Measurements from ENCODE around the gene SIRPA. TPM values are rescaled to one million over a fixed set of nuclear protein-coding genes. Genes with fewer than 3 reads are reported as not detected.
A peak's percentile ranks its signal among the peaks of the same experiment; 100 is the strongest.

The SIRPA gene
- total RNA-seq, 1 donor from 2014 or later: 15.7 TPM

DNA sequence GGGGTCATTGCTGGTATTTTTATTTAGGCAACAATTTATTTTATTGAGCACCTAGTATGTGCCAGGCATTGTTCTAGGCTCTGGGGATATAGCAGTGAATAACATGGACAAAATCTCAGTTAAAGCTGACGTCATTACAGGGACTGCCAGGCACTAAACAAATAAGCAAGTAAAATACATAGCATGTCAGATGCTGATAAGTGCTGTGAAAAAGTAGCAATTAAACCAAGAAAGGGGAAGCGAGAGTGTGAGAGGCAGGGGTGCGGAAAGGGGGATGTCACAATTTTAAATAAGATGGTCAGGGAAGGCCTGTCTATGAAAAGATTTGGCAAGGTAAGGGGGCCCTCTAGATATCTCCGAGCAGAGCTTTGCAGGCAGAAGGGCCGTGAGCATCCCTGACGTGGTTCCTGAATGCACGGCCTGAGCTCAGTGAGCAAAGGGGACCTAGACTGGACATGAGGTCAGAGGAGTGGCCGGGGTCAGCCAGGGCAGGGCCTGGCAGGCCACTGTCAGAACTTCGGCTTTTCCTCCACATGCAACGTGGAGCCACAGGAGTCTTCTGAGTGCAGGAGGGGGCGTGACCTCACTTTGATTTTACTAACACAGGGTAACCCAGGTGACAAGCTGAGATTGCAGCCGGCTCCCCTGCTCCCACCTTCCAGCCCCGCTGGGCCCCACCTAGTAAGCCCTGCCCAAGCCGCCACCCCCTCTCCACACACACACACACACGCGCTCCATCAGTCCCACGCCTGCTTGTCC lies 24.2 kb upstream of the SIRPA start:
- no peak for DNase-seq

DNA sequence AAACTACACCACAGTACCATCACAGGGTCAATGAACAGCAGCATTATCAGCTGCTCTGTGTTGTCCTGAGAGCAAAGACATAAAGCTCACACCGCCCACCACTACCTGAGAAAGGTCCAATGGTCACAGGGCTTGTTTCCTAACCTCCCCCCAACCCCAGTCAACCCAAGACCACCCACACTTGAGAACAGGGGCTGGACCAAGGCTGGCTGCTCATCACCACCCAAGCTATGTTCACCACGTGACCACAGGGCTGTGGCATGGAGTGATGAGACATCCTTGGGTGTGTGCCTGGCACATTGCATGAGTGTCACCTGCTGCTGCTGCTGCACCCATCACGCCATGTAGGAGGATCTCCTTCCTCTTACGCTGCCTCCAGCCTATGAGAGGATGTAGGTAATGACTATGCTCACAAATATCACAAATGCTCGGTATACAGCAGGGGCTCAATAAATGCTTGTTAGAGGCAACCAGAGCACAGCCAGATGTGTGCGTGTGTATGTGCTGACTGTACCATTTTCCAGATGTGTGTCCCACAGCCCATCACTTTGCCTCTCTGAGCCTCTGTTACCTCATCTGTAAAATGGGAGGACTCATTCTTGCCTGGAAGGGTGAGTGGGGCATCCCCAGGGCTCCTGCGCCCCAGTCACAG lies 23.3 kb upstream of the SIRPA start:
- DNase-seq: no peak

DNA sequence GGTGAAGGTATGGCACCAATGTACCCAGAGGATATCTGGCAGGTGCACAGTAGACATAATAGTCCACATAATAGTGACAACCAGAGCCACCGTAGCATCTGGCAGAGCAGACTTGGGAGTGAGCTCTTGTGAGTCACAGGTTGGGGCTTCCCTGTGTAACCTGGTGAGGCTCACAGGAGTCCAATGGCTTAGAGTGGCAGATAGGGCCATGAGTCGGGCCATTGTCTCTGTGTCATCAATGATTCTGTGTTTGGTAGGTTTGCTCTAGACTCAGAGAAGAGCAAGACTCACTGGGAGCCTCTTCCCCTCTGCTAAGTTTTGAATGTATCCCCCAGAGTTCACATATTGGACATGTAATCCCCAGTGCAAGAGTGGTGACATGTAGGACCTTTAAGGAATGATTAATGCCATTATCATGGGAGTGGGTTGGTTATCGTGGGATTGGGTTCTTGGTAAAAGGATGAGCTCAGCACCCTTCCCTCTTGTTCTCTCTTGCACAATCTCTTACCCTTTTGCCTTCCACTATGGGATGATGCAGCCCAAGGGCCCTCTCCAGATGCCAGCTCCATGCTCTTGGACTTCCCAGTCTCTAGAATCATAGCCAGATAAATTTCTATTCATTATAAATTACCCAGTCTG lies 22.6 kb upstream of the SIRPA start:
- DNase-seq: no peak

DNA sequence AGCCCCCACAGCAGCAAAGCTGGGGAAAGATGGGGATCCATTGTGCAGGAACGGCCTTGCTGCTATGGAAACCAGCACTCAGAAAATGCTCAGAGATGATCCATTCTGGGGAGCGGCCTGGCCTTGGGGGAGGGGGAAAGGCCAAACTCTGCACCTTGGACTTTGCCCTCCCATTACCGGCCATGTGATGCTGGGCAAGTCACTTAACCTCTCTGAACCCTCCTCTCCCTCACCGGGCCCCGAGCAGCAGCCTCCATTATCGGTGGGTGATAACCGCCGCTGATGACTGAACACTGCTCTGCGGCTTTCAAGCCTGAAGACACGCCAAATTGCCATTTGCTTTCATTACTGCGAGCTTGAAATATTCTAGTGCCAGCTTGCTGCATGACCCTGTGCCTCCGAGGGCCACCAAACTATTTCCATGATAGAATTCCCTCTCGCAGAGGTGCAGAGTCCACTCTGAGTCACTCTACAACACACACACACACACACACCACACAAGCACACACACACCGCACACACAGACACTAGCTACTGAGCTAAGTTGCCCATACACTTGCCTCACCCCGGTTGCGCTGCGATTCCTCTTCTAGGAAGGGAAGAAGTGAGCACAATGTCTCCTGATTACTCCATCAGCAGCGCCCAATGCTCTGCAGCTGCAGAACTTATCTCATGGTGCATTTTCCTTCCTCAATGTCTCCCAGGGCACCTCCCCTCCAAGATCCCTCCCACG lies 20.6 kb upstream of the SIRPA start:
- DNase-seq: no peak

DNA sequence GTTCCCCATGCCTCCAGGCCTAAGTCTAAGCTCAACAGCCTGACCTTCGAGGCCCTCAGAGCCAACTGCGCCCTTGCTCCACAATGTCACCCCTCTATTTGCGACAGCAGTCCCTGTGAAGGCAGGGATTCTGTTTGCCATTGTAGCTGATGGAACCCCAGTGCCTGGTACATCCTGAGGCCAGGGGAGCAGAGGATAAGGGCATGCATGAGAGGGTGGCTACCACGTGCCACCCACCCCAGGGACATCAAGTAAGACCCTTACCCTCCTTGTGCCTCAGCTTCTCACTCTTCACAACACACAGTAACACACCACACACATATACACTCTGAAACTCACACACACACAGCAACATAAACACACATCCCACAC lies 20.0 kb upstream of the SIRPA start:
- DNase-seq: no peak

DNA sequence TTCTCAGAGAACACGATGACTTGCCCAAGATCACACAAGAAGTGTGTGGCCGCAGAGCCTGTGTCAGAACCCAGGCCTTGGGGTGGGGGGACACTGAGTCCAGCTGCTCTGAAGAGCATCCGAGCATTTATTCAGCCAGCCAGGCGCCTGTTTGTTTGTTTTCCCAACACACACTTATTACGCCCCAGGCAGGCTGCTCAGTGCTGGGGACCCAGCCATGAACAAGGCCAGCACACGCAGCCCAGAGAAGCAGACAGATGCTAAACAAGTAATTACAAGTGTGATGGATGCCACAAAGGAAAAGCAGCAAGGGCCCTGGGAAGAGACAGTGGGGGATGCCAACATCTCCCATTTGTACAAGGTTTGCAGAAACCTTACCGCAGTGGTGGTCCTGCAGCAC lies 19.4 kb upstream of the SIRPA start:
- no peak for DNase-seq

DNA sequence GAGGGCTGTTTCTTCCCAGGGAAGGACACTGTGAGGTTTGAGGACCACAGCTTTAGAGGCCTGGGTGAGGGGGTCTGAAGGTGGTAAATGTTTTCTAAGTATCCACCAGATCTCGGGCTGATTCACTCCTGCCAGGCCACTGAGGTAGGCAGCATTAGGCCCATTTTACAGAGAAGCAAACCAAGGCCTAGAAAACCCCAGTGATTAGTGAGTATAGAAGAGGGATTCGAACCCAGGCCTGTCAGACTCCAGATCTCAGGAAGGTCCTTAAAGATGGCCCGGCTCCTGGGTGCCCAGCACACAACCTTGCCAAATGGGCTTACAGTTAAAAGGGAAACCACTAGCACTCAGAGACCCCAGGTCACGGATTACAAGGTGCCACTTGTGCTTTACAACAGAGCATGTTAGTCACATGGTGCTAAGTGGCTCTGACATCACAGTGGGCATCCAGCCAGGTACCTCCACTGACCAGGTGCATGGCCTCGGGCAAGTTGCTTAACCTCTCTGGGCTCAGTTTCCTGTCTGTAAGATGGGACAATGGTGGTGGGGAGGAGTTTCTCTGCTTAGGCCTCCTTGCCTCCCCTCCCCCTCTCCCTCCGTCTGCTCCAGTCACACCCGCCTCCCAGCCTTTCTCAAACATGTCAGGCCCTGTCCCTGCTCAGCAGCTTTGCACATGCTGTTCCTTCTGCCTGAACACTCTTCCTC lies 18.8 kb upstream of the SIRPA start:
- no peak for DNase-seq

DNA sequence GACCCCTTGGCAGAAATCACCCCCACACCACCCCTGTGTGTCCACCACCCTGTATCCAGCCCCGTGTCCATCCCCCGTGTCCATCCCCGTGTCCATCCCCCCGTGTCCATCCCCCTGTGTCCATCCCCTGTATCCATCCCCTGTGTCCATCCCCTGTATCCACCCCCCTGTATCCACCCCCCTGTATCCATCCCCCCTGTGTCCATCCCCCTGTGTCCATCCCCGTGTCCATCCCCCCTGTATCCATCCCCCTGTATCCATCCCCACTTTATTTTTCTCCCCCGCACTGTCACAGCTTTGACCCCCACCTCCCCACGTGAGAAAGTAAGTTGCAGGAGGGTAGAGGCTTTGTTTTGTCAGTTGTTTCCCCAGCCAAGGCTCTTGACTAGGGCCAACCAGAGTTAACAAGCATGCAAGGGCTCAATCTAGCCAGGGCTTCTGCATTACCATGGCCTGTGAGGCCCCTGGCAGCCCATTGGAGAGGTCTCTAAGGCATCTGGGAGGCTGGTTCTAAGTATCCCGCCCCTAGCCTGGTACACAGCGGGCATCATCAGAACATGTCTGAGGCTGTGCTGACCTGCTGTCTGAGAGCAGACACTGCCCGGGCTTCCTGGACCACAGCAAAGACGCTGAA lies 18.1 kb upstream of the SIRPA start:
- DNase-seq: peak; percentile 46

DNA sequence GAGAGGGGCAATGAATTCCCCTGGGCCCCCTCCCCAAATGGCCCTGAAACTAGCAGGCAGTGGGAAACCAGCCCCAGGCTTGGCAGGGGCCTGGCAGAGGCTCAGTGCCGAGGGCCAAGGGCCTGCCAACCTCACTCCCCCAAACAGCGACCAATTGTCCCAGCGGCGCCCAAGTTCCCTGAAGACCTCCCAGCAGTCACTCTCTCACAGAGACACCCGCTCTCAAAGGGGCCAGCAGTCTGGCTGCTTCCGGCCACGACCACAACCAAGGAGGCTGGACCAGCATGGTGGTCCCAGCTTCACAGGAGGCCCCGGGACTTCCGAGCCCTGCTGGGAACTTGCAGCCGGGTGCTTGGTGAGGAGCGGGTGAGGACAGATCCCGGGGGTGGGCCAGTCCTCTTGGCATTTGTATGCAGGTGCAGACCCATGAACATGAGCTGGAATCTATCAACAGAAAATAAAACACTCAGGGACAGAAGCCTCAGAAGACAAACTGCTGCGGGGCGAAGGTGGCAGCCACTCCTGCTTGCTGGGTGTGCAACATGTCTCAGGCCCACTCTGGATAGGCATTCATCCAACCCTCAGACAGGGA lies 17.5 kb upstream of the SIRPA start:
- no peak for DNase-seq

DNA sequence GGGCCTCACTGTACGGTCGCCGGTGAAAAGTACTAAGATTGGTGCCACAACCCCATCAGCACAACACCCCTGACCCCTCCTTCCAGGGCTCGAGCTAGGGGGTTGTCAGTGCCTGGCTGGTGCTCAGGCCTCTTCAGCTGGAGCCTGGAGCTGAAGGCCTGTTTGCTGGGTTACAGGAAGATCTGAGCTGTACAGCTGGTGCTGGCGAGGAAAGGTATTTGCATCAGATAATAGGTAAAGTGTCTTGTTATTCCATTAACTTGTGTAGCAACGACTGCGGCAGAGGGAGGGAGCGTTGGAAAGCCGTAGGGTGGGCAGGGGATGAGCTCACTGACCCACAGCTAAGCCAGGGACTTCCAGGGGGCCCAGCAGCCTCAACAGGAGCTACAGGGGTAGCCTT lies 15.8 kb upstream of the SIRPA start:
- DNase-seq: no peak

DNA sequence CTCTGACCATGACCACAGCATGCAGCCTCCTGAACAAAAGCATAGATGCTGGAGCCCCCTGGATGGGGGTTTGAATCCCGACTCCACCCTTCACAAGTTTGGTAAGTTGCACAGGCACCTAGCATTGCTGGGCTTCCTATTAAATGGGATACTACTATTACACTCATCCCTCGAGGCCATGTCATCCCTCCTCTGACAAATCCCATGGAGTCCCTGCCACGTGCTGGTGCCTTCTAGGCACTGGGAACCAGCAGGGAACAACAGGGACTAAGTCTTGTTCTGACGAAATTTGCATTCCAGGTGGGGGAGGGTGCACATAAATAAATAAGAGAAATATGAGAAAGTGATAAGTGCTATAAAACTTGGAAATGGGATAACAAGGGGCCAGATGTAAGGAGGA lies 15.3 kb upstream of the SIRPA start:
- no peak for DNase-seq

DNA sequence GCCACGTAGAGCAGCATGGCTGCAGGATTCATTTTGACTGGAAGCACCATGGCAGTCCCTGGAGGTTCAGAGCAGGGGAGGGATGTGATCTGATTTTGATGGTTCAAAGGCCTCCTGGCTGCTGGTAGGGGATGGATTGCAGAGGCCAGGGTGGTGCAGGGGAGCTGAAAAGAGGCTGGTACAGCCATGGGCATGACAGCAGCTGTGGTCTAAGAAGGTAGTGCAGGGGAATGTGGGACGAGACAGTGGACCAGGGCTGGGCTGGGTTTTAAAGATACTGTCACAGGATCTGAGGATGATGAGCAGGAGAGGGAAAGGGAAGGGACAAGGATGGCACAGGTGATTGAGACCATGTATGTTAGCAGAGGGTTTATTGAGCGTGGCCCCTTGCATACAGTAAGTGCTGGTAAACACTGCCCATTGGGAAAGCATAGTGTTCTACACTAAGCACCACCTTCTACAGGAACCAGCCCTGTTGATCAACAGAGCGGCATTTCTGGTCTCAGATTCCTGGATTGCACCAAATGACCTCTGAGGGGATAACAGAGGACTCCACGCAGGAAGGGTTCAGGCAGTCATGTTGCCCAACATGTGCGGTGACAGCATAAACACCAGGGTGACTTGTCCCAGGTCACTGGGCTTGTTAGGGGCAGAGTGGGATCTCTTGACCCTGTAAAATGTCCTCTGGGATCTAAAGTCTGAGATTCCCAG lies 14.5 kb upstream of the SIRPA start:
- no peak for DNase-seq

DNA sequence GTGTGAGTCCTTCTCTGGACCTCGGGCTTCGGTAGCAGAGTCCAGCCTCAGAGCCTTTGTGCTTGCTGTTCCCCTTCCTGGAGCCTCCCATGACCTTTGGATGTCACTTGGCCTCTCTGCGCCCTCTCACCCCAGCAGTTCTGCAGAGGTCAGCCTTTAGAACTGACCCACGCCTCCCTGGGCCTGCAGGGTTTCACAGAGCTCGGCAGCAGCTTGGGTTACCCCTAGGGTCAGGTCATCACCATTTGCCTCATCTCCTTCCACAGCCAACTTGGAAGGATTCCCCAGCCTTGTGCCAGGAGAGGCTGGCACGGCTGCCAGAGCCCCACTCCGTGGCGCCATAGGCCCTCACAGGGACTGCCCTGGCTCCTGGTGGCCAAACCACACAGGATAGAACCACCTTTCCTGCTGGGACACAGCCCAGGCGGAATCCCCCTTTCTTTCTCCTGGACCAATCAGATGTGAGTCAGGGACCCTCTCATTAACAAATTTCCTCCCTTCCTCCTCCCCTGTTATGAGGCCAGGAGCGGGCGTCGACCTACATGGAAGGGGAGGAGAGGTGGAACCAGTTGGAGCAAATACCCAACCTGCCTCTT lies 13.9 kb upstream of the SIRPA start:
- no peak for DNase-seq

DNA sequence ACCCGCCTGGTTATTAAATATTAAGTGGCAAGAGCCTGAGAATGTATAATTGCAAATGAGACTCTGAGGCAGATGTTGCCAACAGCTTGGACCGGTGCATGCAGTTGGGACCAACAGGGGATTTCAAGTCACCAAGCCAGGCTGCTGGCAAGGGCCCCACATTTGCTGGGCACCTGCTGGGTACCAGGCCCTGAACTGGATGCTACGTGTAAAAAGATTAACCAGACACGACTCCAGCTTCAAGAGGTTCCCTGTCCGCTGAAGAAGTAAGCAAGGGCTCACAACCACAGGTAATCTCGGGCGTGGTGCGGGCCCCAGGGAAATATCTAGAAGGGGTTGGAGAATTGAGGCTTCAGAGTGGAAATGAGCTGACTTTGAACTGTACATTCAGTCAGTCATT lies 13.2 kb upstream of the SIRPA start:
- no peak for DNase-seq

DNA sequence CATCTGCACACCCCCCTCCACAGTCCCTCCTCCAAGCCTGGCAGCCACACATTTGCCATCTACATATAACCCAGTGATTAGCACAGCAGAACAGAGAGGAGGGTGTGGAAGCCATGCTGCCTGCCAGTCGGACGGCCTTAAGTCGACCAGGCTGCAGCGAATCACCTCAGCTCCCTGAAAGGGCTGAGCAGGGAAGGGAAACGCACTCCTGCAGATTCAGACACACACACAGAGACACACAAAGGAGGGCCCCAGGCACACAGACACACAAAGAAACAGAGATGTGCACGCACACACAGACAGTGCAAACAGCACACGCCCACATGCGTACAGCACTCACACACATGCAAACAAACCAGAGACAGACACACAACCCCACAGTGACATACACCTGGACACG lies 11.2 kb upstream of the SIRPA start:
- no peak for DNase-seq

DNA sequence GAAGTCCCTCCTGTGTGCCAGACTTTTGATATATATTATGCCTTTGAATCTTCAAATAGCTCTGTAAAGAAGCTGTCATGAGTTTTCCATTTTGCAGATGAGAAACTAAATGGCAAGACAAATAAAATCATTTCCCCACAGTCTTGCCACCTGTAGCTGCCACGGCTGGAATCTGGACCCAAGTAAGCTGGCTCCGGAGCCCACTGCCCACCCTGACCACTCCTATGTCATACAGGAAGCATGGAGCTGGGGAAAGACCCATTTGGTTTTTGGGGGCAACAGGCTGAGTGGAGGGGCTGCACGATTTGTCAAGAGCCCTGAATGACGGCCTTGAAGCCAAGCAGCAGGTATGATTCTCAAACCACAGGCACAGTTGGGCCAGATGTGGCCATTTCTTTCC lies 10.0 kb upstream of the SIRPA start:
- no peak for DNase-seq

DNA sequence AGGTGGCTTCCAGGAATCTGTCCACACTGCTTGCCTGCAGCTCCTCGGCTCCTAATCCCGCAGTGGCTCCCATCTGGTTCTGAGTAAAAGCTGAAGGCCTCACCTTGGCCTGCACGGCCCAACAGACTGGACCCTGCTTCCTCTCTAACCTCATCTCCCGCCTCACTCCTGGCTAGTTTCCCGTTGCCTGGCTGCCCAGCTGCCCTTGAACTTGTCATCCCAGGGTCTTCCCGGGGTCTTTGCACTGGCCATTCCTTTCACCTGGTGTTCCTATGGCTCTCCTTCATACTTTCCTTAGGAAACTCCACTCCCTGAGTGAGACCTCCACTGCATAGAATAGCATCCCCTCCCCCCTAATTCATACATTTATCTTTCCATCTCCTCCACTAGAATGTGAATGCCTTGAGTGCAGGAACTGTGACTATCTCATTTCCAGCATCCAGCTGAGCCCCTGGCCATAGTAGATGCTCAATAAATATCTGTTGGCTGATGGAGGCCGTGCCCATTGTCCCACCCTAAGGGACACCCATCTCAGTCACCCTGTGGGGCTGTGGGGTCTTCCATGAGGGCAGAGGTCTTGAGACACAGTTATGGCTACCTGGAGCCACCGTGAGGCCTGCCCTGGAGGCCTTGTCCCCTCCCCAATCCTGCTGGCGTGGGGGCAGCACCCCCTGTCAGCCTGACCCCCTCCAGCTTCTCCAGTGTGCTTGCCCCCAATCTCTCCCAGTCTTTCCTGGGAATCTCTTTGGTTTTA lies 9.1 kb upstream of the SIRPA start:
- no peak for DNase-seq

DNA sequence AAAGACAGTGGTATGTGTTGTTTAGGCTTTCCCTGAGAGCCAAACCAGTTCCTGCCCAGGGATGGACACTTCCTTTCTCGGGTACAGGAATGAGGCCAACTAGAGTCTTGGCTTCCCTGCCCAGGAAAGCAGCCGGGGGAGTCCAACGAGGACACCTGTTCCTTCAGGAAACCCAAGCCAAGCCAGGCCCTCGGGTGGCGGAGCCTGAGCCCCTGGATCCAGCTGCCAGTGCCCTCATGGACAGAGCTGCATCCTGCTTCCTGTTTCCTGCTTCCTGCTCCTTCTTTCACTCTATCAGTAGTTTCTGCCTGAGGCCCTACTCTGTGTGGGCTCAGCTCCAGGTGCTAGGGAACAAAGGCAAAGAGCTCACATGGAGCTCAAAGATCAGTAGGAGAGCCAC lies 7.9 kb upstream of the SIRPA start:
- DNase-seq: peak; percentile 35

DNA sequence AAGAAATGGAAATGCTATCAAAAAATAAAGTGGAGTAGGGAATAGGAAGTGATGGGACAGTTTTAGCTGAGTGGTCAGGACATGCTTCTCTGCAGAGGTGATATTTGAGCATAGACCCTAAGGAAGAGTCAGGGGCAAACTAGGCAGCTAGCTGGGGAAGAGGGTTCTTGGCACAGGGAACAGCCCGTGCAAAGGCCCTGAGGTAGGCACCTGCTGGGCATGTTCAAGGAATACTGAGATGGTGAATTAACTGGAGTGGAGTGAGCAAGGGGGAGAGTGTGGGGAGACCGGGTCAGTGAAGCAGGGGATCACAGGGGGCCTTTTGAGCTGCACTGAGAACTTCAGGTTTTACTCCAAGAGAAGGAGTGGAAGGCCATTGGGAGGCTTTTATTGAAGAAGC lies 7.5 kb upstream of the SIRPA start:
- no peak for DNase-seq
